Measurements from ENCODE around the gene CDYL2. TPM values are rescaled to one million over a fixed set of nuclear protein-coding genes. Genes with fewer than 3 reads are reported as not detected.

CDYL2 gene
- total and polyA plus RNA-seq, 2 donors (not counting 3 experiments of a cell fraction or from before 2014, with no cell fraction given) = 7.1 to 71.3 TPM

GRCh38 chr16:80637621-80638020 lies 166.8 kb downstream of the CDYL2 start:
- Histone ChIP-seq H3K9ac (replicated peaks; ENCODE audit: extremely low read depth, insufficient read depth, low read length) (no peak overlapping the region), H3K4me1 (ENCODE audit: control insufficient read depth, extremely low read depth, insufficient read depth, low read length) (no peaks in the 10 kb centered on the region), H3K9me1 (replicated peaks; ENCODE audit: control insufficient read depth, extremely low read depth, insufficient read depth, low read length) (no peaks in the 10 kb centered on the region), H3K79me2 (ENCODE audit: control insufficient read depth, insufficient read depth, low read length) (peaks cover 72% of the 10 kb centered on the region), H3K4me2 (ENCODE audit: insufficient read depth, low read length) (no peak overlapping the region), H3K27me3 (ENCODE audit: control insufficient read depth in 2 of 2, insufficient read depth in 2 of 2, low read length in 2 of 2) (no peaks in the 10 kb centered on the region), H4K20me1 (replicated peaks; ENCODE audit: control insufficient read depth, extremely low read depth, insufficient read depth, low read length) (peaks cover 9% of the 10 kb centered on the region), H3K36me3 (ENCODE audit: control insufficient read depth in 2 of 2, extremely low read depth in 1 of 2, insufficient read depth in 2 of 2, low read length in 2 of 2) (peaks cover 0 to 4% of the 10 kb centered on the region in 2 experiments), H3K9me3 (replicated peaks; ENCODE audit: control insufficient read depth, insufficient read depth, low read length) (no peaks in the 10 kb centered on the region), H3K4me3 (replicated peaks in 1 of 3; ENCODE audit: insufficient read depth in 1 of 3, low read depth in 1 of 3, low read length in 3 of 3) (no peak overlapping the region), H2AFZ (ENCODE audit: low read depth, low read length) (no peak overlapping the region), H3K27ac (ENCODE audit: insufficient read depth, low read depth, low read length) (no peak overlapping the region)
- CTCF ChIA-PET = interaction anchor here (1.3 kb wide), 1 partner anchor 111 kb away, joined by 4 read pairs; no protein-coding TSS in a partner anchor
- POLR2A ChIA-PET = no interaction called here
- dilution Hi-C loops (cut with MboI; ENCODE audit: extremely low pct_ligation_motif_present, low sequenced_read_pairs) = no loop called here
- no peak for TF ChIP-seq CTCF (IDR thresholded peaks at IDR 0.05; ENCODE audit: extremely low read depth in 1 of 2, insufficient read depth in 1 of 2, low read depth in 1 of 2, low read length in 2 of 2)
- no peak for TF ChIP-seq JUN (IDR thresholded peaks at IDR 0.05; ENCODE audit: borderline replicate concordance, insufficient read depth, insufficient read length, low read depth)
- no peak for TF ChIP-seq MYC (IDR thresholded peaks at IDR 0.05; ENCODE audit: low read depth, low read length)
- TF ChIP-seq POLR2AphosphoS5 (IDR thresholded peaks at IDR 0.05; ENCODE audit: insufficient read depth, low read depth, low read length) = no peak
- no peak for TF ChIP-seq FOS (IDR thresholded peaks at IDR 0.05; ENCODE audit: borderline replicate concordance, insufficient read depth, low read length)
- no TSS peak for BruUV-seq (replicated peaks)
- DNase-seq (ENCODE audit: low read depth, low spot score) (peak; percentile 23), FAIRE-seq (no peak)
- intact Hi-C loops (cut with micrococcal nuclease) = no loop called here

- no peaks in the 10 kb centered on the region for H3K9me1 ChIP-seq (replicated peaks; ENCODE audit: control insufficient read depth, extremely low read depth, insufficient read depth, low read length)
- H2AFZ ChIP-seq (ENCODE audit: low read depth, low read length) = no peak overlapping the region
- FAIRE-seq (no peak), DNase-seq (ENCODE audit: low read depth, low spot score) (no peak)
- H3K4me2 ChIP-seq (ENCODE audit: insufficient read depth, low read length) = no peak overlapping the region
- H3K27ac ChIP-seq (ENCODE audit: insufficient read depth, low read depth, low read length) = no peak overlapping the region
- no peaks in the 10 kb centered on the region for H3K27me3 ChIP-seq (ENCODE audit: control insufficient read depth in 2 of 2, insufficient read depth in 2 of 2, low read length in 2 of 2)
- no peak overlapping the region for H3K4me3 ChIP-seq (replicated peaks in 1 of 3; ENCODE audit: insufficient read depth in 1 of 3, low read depth in 1 of 3, low read length in 3 of 3)
- H3K9me3 ChIP-seq (replicated peaks; ENCODE audit: control insufficient read depth, insufficient read depth, low read length) = no peaks in the 10 kb centered on the region
- dilution Hi-C loops (cut with MboI; ENCODE audit: extremely low pct_ligation_motif_present, low sequenced_read_pairs) (no loop called here), intact Hi-C loops (cut with micrococcal nuclease) (no loop called here)
- H3K36me3 ChIP-seq (ENCODE audit: control insufficient read depth in 2 of 2, extremely low read depth in 1 of 2, insufficient read depth in 2 of 2, low read length in 2 of 2) = peaks cover 0 to 13% of the 10 kb centered on the region in 2 experiments
- ChIA-PET POLR2A (no interaction called here), CTCF (no interaction called here)
- no TSS peak for BruUV-seq (replicated peaks)
- H3K79me2 ChIP-seq (ENCODE audit: control insufficient read depth, insufficient read depth, low read length) = peaks cover 43% of the 10 kb centered on the region
- H3K9ac ChIP-seq (replicated peaks; ENCODE audit: extremely low read depth, insufficient read depth, low read length) = no peak overlapping the region
- no peak for TF ChIP-seq MYC (IDR thresholded peaks at IDR 0.05; ENCODE audit: low read depth, low read length)
- TF ChIP-seq FOS (IDR thresholded peaks at IDR 0.05; ENCODE audit: borderline replicate concordance, insufficient read depth, low read length) = no peak
- TF ChIP-seq POLR2A (IDR thresholded peaks at IDR 0.05; ENCODE audit: low read depth, low read length) = no peak
- no peak for TF ChIP-seq POLR2AphosphoS5 (IDR thresholded peaks at IDR 0.05; ENCODE audit: insufficient read depth, low read depth, low read length)
- TF ChIP-seq JUN (IDR thresholded peaks at IDR 0.05; ENCODE audit: borderline replicate concordance, insufficient read depth, insufficient read length, low read depth) = no peak
- no peaks in the 10 kb centered on the region for H3K4me1 ChIP-seq (ENCODE audit: control insufficient read depth, extremely low read depth, insufficient read depth, low read length)
- H4K20me1 ChIP-seq (replicated peaks; ENCODE audit: control insufficient read depth, extremely low read depth, insufficient read depth, low read length) = peaks cover 8% of the 10 kb centered on the region
These were observed 172.8 kb downstream of the CDYL2 start for GRCh38 chr16:80631581-80631980.
